Psoas muscle (tissue), 8 donors: ENCODE measurements around the gene FICD. TPM values are rescaled to one million over a fixed set of nuclear protein-coding genes. Genes with fewer than 3 reads are reported as not detected.
A peak's percentile ranks its signal among the peaks of the same experiment; 100 is the strongest.

Source experiments
- ATAC-seq, 4 donors: fragments of 200-7000 bp; cut with Tn5 transposase; one replicate each; pipeline ENCODE4 v1.9.1; 2020; ENCODE audit warnings: moderate library complexity in 3 of 4, mild to moderate bottlenecking in 2 of 4
- DNase-seq, 2 donors: peaks; one replicate each; pipeline ENCODE4 v3.0.0-alpha.2; 2020
- H3K27ac ChIP-seq: fragments of 200-600 bp; one replicate; pipeline ENCODE4 v1.8.0; 2022
- H3K27me3 ChIP-seq, 3 donors: fragments of 200-600 bp in 1 of 3; one replicate each; pipeline versions ENCODE4 v1.6.1 to v1.8.0; 2013 to 2022; ENCODE audit warnings: low read length in 2 of 3, mild to moderate bottlenecking in 2 of 3, moderate library complexity in 1 of 3; ENCODE audit not compliant: insufficient read depth in 3 of 3
- H3K36me3 ChIP-seq, 2 donors: fragments of 200-600 bp in 1 of 2; one replicate each; pipeline versions ENCODE4 v1.6.1 to v1.8.0; 2013 to 2022; ENCODE audit warnings: low read depth in 1 of 2, mild to moderate bottlenecking in 1 of 2, moderate library complexity in 1 of 2; ENCODE audit not compliant: insufficient read depth in 1 of 2
- H3K4me1 ChIP-seq: fragments of 200-600 bp; one replicate; pipeline ENCODE4 v1.8.0; 2022
- H3K4me3 ChIP-seq: fragments of 200-600 bp; one replicate; pipeline ENCODE4 v1.8.0; 2022; ENCODE audit warnings: mild to moderate bottlenecking
- H3K9me3 ChIP-seq: fragments of 200-600 bp; one replicate; pipeline ENCODE4 v1.8.0; 2022
- WGBS, 3 donors: extraction: QIAGEN DNeasy Blood & Tissue Kit; methylation state at CpG; one replicate each; pipeline versions ENCODE4 v1.1.6 to v1.1.7; 2013; 5-methylcytosine and 5-hydroxymethylcytosine counted together
- intact Hi-C, 2 donors: fragments of 100-400 bp; cut with DNase I; formaldehyde crosslinking; loops; one replicate each; pipeline versions ENCODE4 v1.11.0 to v1.14.2; 2022
- polyA plus RNA-seq, 3 donors: library from polyadenylated mRNA; stranded (reverse); fragments of 200-250 nt; gene quantifications; one replicate each; pipeline ENCODE4 v1.2.3, GENCODE V29; 2013
- total RNA-seq, 4 donors: library from RNA; stranded (reverse); fragmentation: NEBNext Ultra II Directional in 2 of 4; extraction: Animal tissue kit (Norgen Biotek cat#: 25700) in 2 of 4; gene quantifications; one replicate each; pipeline versions ENCODE4 v1.2.1 to v1.2.4, GENCODE V29; 2021 to 2023
- TF ChIP-seq, protein P1 (sequence below): fragments of 200-600 bp; IDR thresholded peaks from one replicate; pipeline ENCODE4 v1.8.0; 2022; ENCODE audit warnings: antibody characterized with exemption
- donor health status: healthy with polysubstance abuse.
- donor health status: DM: no; HTN: no; CAD: no; lungs with moderate emphysema.
- donor health status: Bipolar disorder and iron deficiency.
- donor health status: healthy.
- donor health status: DM: yes; HTN: yes; CAD: no.
- donor health status: DM: no; HTN: no; CAD: no.
- donor health status: DM: no; HTN: no; CAD: no.
- donor health status: DM: yes; HTN: yes; CAD: no.

FICD gene
- total and polyA plus RNA-seq, 7 donors = 1.6 to 5.5 (median 4.2) TPM

DNA sequence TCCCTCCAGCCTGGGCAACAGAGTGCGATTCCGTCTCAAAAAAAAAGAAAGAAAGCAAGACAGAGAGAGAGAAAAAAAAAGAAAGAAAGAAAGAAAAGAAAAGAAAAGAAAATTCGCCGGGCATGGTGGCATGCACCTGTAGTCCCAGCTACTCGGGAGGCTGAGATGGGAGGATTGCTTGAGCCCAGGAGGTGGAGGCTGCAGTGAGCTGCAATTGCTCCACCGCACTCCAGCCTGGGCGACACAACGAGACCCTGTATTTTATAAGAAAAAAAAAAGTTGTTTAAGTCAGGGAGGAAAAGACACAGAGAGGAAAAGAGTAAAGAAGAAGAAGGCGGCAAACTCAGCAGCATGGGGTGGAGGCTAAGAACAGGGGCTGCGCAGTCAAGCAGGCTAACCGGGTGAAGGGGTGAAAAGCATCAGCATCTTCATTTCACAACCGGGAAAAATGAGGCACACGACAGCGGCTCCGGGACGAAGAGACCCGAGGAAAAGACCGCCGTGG lies 557 bp upstream of the FICD start:
- ATAC-seq = peak in 3 of 4 donors; percentile 9 to 12 (median 11)
- intact Hi-C loops = loop anchor here (5.0 to 10.0 kb wide), 3 partner anchors 597 to 830 kb away; partner anchors contain the start of genes PRDM4 (in 2 of the 2) and PWP1 (in 1 of the 2)
- H3K4me3 ChIP-seq = peak overlapping the region; percentile 93

DNA sequence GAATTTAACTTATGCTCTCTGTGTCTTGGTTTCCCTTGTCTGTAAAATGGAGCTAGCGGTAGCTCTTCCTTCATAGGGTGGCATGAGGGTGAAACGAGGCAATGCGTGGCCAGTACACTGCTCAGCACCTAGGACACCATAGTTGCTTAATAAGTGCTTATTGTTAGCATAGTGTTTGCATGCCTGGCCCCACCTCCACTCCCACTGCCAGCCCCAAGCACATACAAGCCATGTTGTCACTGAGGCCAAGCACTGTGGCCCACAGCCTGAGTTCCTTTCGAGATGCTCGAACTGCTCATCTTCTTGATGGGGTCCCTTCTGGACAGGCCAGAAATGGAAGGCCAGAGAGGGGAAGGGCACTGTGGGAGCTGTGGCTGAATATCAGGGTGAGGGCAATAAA lies 839 bp downstream of the FICD start:
- WGBS, 3 donors = 56 to 64% (median 62%) methylated on average over 5 of the region's 5 CpGs
- DNase-seq (no peak), ATAC-seq (peak in 1 of 4 donors; percentile 4)
- H3K36me3 ChIP-seq = peaks cover 0 to 41% of the 10 kb centered on the region in 2 donors
- peaks cover 11% of the 10 kb centered on the region for H3K4me1 ChIP-seq
- intact Hi-C loops = loop anchor here in 1 of 2 donors (10.0 kb wide), 1 partner anchor 831 kb away; the partner anchor contains the start of gene PWP1
- no peaks in the 10 kb centered on the region for H3K27me3 ChIP-seq
- H3K4me3 ChIP-seq = peak overlapping the region; percentile 93
- H3K27ac ChIP-seq = peak overlapping the region; percentile 76
- TF ChIP-seq, protein P1, sequence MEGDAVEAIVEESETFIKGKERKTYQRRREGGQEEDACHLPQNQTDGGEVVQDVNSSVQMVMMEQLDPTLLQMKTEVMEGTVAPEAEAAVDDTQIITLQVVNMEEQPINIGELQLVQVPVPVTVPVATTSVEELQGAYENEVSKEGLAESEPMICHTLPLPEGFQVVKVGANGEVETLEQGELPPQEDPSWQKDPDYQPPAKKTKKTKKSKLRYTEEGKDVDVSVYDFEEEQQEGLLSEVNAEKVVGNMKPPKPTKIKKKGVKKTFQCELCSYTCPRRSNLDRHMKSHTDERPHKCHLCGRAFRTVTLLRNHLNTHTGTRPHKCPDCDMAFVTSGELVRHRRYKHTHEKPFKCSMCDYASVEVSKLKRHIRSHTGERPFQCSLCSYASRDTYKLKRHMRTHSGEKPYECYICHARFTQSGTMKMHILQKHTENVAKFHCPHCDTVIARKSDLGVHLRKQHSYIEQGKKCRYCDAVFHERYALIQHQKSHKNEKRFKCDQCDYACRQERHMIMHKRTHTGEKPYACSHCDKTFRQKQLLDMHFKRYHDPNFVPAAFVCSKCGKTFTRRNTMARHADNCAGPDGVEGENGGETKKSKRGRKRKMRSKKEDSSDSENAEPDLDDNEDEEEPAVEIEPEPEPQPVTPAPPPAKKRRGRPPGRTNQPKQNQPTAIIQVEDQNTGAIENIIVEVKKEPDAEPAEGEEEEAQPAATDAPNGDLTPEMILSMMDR = no peak
- no peaks in the 10 kb centered on the region for H3K9me3 ChIP-seq

More for the DNA sequence above, 557 bp upstream of the FICD start:
- H3K4me1 ChIP-seq = peaks cover 11% of the 10 kb centered on the region
- DNase-seq = no peak
- H3K27me3 ChIP-seq = no peaks in the 10 kb centered on the region
- TF ChIP-seq, protein P1 = no peak
- H3K9me3 ChIP-seq = no peaks in the 10 kb centered on the region
- no peak overlapping the region for H3K27ac ChIP-seq
- H3K36me3 ChIP-seq = peaks cover 0 to 27% of the 10 kb centered on the region in 2 donors
- WGBS, 3 donors = 26 to 28% (median 26%) methylated on average over 19 of the region's 19 CpGs

DNA sequence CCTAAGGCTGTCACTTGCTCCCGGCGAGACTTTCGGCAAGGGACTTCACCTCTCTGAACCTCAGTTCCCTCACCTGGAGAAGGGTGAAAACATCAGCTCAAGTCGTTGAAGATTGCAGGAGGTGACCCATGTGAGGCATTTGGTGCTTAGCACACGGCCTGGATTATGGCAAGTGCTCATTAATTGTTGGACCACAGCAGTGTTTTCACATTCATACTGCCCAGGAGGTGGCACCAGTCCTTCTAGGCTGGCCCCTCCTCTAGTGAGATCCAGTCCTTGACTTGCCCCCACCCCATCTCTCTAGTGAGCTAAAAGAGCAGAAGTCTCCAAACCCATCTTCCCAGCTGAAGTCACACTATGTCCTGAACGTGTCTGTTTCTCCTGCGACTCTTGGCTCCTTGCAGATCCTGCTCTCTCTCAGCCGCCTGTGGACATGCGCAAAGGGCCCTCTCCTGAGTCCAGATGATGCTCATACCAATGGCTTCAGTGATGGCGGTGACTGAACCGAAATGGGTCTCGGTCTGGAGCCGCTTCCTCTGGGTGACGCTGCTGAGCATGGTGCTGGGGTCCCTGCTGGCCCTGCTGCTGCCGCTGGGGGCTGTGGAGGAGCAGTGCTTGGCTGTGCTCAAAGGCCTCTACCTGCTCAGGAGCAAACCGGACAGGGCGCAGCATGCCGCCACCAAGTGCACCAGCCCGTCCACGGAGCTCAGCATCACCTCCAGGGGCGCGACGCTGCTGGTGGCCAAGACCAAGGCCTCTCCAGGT lies 1.6 kb downstream of the FICD start:
- Histone ChIP-seq H3K9me3 (no peaks in the 10 kb centered on the region), H3K36me3 (peaks cover 4 to 48% of the 10 kb centered on the region in 2 donors), H3K4me3 (no peak overlapping the region), H3K4me1 (peaks cover 11% of the 10 kb centered on the region), H3K27ac (no peak overlapping the region), H3K27me3 (no peaks in the 10 kb centered on the region)
- WGBS, 3 donors = 81 to 84% (median 82%) methylated on average over 23 of the region's 23 CpGs
- ATAC-seq (no peak), DNase-seq (no peak)
- intact Hi-C loops = loop anchor here in 1 of 2 donors (10.0 kb wide), 1 partner anchor 832 kb away; the partner anchor contains the start of gene PWP1
- TF ChIP-seq, protein P1 = no peak

DNA sequence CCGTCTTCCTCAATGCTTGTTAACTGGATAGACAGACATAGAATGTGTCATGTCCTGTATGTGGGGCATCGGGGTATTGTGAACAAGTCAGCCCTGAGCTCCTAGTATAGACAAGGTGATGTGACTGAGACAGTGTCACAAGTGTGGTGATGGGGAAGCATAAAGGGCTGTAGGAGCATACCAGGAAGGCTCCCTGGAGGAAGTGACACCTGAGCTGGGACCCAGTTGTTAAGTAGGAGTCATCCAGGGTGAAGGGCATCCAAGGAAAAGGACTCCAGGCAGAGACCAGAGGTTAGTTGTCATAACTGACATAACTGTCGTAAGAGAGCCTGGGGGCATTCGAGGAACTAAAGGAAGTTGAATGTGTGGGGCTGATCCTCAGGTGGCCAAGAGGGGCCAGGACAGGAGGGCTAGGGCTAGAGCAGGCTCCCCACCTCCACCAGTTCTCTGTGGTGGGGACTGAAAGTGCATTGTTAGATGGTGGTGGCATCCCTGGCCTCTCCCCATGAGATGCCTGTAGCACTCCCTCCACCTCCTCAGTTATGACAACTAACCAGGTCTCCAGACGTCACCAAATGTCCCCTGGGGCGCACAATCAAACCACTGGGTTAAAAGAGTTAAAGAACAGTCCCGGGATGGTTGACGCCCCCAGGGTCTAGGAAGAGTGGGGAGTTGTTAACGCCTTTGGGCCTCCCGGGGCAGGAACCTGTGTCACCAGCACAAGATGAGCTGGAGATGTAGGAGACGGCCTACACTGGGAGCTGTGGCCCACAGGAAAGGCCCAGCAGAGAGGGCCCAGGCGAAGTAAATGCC lies 2.4 kb downstream of the FICD start:
- intact Hi-C loops = loop anchor here in 1 of 2 donors (10.0 kb wide), 1 partner anchor 833 kb away; the partner anchor contains the start of gene PWP1

More for the DNA sequence above, 2.4 kb downstream of the FICD start:
- DNase-seq (no peak), ATAC-seq (no peak)
- Histone ChIP-seq H3K4me1 (peaks cover 11% of the 10 kb centered on the region), H3K27me3 (no peaks in the 10 kb centered on the region), H3K4me3 (no peak overlapping the region), H3K9me3 (no peaks in the 10 kb centered on the region), H3K27ac (no peak overlapping the region), H3K36me3 (peaks cover 4 to 56% of the 10 kb centered on the region in 2 donors)
- TF ChIP-seq, protein P1 = no peak
- 80 to 87% (median 86%) methylated on average over 12 of the region's 12 CpGs for WGBS, 3 donors
